T47D (cell line): Measurements from ENCODE around the gene SHH.

Source experiments
- DNase-seq, 2 experiments: peaks; one replicate each; pipeline versions ENCODE4 v3.0.0 to v3.0.0-alpha.2; 2011 to 2012; ENCODE audit warnings: low read depth in 1 of 2, low spot score in 1 of 2
- JUND ChIP-seq: IDR thresholded peaks from 2 replicates; pipeline ENCODE4 v1.6.1; 2012; ENCODE audit warnings: low read depth
- in situ Hi-C: cut with HindIII; loops from 2 replicates; pipeline ENCODE4 v1.10.0; 2016; ENCODE audit warnings: low sequenced_read_pairs, low pct_unique_long_range_greater_than_20kb

The SHH gene

GRCh38 chr7:155813125-155813524 lies 862 bp upstream of the SHH start:
- in situ Hi-C loops = no loop called here
- TF ChIP-seq JUND = no peak
- no peak for DNase-seq

DNA sequence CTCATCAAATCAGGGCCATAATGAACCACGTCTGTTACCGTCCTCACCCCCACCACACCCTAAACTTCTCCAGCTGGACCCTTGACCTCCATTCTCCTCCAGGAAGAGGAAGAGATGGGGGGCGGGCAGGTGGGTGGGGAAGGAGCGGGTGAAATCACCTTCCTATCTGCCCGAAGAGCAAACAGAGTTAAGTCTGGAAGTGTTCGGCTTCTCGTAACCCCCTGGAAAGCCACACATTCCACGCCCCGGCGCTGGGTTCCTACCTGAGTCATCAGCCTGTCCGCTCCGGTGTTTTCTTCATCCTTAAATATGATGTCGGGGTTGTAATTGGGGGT lies 736 bp downstream of the SHH start:
- TF ChIP-seq JUND = no peak
- DNase-seq = no peak
- in situ Hi-C loops = no loop called here

GRCh38 chr7:155810770-155811559 lies 1.3 kb downstream of the SHH start:
- in situ Hi-C loops = no loop called here
- no peak for TF ChIP-seq JUND
- no peak for DNase-seq

GRCh38 chr7:155809947-155810769 lies 2.1 kb downstream of the SHH start:
- in situ Hi-C loops = no loop called here
- no peak for TF ChIP-seq JUND
- DNase-seq = no peak

- no peak for TF ChIP-seq JUND
- no peak for DNase-seq
- in situ Hi-C loops = no loop called here
These were observed 2.8 kb downstream of the SHH start for GRCh38 chr7:155809332-155809946.

DNA sequence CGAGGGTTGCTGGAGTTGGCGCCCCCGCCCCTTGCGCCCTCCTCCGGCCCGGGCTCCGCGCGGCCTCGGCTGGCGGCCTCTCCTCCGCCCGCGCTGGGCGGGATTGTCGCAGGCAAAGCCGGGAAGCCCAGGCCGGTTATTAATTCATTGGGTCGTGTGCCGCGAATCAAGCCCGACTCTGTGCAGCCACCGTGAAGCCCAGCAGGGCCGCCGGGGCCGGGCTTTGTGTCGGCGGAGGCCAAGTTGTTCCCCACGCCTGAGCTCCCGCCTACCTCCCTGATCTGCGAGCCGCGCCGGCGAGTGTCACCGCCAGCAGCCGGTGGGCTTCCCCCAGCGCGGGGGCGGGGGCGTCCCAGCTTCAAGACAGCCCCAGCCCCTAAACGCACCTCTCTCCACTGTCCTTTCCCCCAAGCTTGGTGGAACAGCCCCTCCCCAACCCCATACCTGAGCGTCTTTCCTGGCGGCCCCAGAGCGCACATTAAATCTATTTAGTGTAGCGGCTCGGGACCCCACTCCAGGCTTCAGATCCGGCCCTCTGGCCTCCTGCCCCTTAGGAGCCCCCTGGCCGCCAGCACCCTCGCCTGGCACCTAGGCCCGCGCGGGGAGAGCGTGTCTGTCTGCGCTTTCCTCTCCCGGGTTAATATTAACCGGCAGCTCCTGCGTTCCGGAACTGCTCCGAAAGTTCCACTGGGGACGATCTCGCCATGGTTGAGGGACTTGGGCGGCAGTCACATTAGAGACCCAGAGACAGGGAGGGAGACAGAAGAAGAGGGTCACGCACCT lies 3.5 kb downstream of the SHH start:
- no peak for TF ChIP-seq JUND
- DNase-seq = peak in 1 of 2 experiments; percentile 60
- in situ Hi-C loops = no loop called here

- DNase-seq = no peak
- TF ChIP-seq JUND = no peak
- in situ Hi-C loops = no loop called here
These were observed 4.3 kb downstream of the SHH start for GRCh38 chr7:155807789-155808548.

DNA sequence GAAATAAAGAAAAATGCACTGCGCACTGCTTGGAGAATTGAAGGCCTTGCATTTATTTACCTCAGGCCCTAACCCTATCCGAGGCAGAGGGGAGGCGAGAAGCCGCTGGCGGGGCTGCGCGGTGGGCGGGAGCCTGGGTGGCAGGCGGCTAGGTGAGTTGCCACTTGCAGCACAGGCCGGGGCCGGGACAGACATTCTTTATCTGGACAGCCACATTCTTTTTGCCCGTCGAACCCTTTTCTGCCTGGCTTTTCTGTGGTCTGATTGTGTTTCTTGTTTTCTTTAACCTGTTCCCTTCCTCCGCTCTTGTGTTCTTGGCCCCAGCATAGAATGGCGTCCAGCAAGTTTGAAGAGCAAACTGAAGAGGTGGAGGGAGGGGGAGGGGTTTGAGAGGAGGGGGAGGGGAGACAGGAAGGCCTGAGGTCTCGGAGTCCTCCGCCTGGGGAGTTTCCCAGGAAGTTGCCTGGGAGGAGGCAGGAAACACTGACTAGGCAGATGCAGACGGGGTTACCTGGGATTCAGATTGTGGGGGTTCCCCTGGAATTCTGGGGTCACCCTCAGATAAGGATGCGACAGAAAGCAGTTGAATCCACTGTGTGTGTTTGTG lies 5.1 kb downstream of the SHH start:
- in situ Hi-C loops = no loop called here
- TF ChIP-seq JUND = no peak
- no peak for DNase-seq

- in situ Hi-C loops = no loop called here
- DNase-seq = no peak
- no peak for TF ChIP-seq JUND
These were observed 6.0 kb downstream of the SHH start for GRCh38 chr7:155806096-155806871.

- no peak for DNase-seq
- TF ChIP-seq JUND = no peak
- in situ Hi-C loops = no loop called here
These were observed 6.5 kb downstream of the SHH start for GRCh38 chr7:155805826-155806095.
